ENCODE results near the gene PARP12. TPM values are rescaled to one million over a fixed set of nuclear protein-coding genes. Genes with fewer than 3 reads are reported as not detected.

PARP12 gene
- total and polyA plus RNA-seq, 2 of the 13 experiments (the other 11 are each of a cell fraction or from before 2014, with no cell fraction given) = 15.5 to 35.2 TPM

GRCh38 chr7:139985811-139986210, 76.9 kb downstream of the PARP12 start:
- H3K4me1 ChIP-seq (ENCODE audit: insufficient read depth, low read length) = peaks cover 9% of the 10 kb centered on the region
- no peak overlapping the region for H3K4me2 ChIP-seq (ENCODE audit: low read depth, low read length)
- no peaks in the 10 kb centered on the region for H3K36me3 ChIP-seq (replicated peaks in 1 of 2; ENCODE audit: control insufficient read depth in 1 of 2, insufficient read depth in 2 of 2, low read length in 2 of 2)
- TF ChIP-seq ZNF460 (CRISPR knock-in tag; IDR thresholded peaks at IDR 0.05; ENCODE audit: borderline replicate concordance) (no peak), ZNF292 (CRISPR knock-in tag; IDR thresholded peaks at IDR 0.05; ENCODE audit: borderline replicate concordance, low read depth) (no peak), MZF1 (CRISPR knock-in tag; IDR thresholded peaks at IDR 0.05; ENCODE audit: borderline replicate concordance) (no peak), THAP11 (CRISPR knock-in tag; IDR thresholded peaks at IDR 0.05) (no peak), TOE1 (CRISPR knock-in tag; IDR thresholded peaks at IDR 0.05) (no peak), RELA (CRISPR knock-in tag; IDR thresholded peaks at IDR 0.05) (no peak), RFX1 (IDR thresholded peaks at IDR 0.05) (no peak), SMARCC2 (IDR thresholded peaks at IDR 0.05) (no peak), PHF20 (CRISPR knock-in tag; IDR thresholded peaks at IDR 0.05) (no peak), GTF3A (CRISPR knock-in tag; conservative IDR thresholded peaks at IDR 0.05) (no peak), TAF15 (IDR thresholded peaks at IDR 0.05; ENCODE audit: low read depth, low read length, poor library complexity, severe bottlenecking) (no peak), YEATS2 (CRISPR knock-in tag; IDR thresholded peaks at IDR 0.05; ENCODE audit: borderline replicate concordance) (no peak)
- TF ChIP-seq, protein P1, sequence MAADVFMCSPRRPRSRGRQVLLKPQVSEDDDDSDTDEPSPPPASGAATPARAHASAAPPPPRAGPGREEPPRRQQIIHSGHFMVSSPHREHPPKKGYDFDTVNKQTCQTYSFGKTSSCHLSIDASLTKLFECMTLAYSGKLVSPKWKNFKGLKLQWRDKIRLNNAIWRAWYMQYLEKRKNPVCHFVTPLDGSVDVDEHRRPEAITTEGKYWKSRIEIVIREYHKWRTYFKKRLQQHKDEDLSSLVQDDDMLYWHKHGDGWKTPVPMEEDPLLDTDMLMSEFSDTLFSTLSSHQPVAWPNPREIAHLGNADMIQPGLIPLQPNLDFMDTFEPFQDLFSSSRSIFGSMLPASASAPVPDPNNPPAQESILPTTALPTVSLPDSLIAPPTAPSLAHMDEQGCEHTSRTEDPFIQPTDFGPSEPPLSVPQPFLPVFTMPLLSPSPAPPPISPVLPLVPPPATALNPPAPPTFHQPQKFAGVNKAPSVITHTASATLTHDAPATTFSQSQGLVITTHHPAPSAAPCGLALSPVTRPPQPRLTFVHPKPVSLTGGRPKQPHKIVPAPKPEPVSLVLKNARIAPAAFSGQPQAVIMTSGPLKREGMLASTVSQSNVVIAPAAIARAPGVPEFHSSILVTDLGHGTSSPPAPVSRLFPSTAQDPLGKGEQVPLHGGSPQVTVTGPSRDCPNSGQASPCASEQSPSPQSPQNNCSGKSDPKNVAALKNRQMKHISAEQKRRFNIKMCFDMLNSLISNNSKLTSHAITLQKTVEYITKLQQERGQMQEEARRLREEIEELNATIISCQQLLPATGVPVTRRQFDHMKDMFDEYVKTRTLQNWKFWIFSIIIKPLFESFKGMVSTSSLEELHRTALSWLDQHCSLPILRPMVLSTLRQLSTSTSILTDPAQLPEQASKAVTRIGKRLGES (CRISPR knock-in tag; IDR thresholded peaks at IDR 0.05; ENCODE audit: borderline replicate concordance) = no peak
- TF ChIP-seq, protein P2, sequence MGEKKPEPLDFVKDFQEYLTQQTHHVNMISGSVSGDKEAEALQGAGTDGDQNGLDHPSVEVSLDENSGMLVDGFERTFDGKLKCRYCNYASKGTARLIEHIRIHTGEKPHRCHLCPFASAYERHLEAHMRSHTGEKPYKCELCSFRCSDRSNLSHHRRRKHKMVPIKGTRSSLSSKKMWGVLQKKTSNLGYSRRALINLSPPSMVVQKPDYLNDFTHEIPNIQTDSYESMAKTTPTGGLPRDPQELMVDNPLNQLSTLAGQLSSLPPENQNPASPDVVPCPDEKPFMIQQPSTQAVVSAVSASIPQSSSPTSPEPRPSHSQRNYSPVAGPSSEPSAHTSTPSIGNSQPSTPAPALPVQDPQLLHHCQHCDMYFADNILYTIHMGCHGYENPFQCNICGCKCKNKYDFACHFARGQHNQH (CRISPR knock-in tag; IDR thresholded peaks at IDR 0.05) = no peak
- TF ChIP-seq, protein P3, sequence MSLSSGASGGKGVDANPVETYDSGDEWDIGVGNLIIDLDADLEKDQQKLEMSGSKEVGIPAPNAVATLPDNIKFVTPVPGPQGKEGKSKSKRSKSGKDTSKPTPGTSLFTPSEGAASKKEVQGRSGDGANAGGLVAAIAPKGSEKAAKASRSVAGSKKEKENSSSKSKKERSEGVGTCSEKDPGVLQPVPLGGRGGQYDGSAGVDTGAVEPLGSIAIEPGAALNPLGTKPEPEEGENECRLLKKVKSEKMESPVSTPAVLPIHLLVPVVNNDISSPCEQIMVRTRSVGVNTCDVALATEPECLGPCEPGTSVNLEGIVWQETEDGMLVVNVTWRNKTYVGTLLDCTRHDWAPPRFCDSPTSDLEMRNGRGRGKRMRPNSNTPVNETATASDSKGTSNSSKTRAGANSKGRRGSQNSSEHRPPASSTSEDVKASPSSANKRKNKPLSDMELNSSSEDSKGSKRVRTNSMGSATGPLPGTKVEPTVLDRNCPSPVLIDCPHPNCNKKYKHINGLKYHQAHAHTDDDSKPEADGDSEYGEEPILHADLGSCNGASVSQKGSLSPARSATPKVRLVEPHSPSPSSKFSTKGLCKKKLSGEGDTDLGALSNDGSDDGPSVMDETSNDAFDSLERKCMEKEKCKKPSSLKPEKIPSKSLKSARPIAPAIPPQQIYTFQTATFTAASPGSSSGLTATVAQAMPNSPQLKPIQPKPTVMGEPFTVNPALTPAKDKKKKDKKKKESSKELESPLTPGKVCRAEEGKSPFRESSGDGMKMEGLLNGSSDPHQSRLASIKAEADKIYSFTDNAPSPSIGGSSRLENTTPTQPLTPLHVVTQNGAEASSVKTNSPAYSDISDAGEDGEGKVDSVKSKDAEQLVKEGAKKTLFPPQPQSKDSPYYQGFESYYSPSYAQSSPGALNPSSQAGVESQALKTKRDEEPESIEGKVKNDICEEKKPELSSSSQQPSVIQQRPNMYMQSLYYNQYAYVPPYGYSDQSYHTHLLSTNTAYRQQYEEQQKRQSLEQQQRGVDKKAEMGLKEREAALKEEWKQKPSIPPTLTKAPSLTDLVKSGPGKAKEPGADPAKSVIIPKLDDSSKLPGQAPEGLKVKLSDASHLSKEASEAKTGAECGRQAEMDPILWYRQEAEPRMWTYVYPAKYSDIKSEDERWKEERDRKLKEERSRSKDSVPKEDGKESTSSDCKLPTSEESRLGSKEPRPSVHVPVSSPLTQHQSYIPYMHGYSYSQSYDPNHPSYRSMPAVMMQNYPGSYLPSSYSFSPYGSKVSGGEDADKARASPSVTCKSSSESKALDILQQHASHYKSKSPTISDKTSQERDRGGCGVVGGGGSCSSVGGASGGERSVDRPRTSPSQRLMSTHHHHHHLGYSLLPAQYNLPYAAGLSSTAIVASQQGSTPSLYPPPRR (CRISPR knock-in tag; IDR thresholded peaks at IDR 0.05; ENCODE audit: borderline replicate concordance) = no peak
- BruUV-seq (replicated peaks) = no TSS peak
- no peak overlapping the region for H3K27ac ChIP-seq (ENCODE audit: extremely low read length, insufficient read depth, low read length)
- H4K20me1 ChIP-seq (ENCODE audit: insufficient read depth, low read length) = no peaks in the 10 kb centered on the region
- CTCF ChIA-PET (ENCODE audit: low intra/inter-chr PET ratio, low total read pairs) = no interaction called here
- 48% methylated on average over 10 of the region's 10 CpGs for WGBS (ENCODE audit: low lambda C conversion rate)
- H3K4me3 ChIP-seq (replicated peaks in 1 of 3; ENCODE audit: insufficient read depth in 1 of 3, low read depth in 2 of 3, low read length in 3 of 3) = no peak overlapping the region
- H2AFZ ChIP-seq (ENCODE audit: low read length) = no peak overlapping the region
- intact Hi-C loops (cut with micrococcal nuclease; ENCODE audit: unreplicated experiment) (no loop called here), in situ Hi-C loops (cut with HindIII; ENCODE audit: extremely low pct_ligation_motif_present, low pct_unique_long_range_greater_than_20kb) (no loop called here)
- H3K9me3 ChIP-seq (ENCODE audit: low read length) = no peaks in the 10 kb centered on the region
- no peak for FAIRE-seq
- H3K79me2 ChIP-seq (ENCODE audit: insufficient read depth, low read length) = no peaks in the 10 kb centered on the region
- no peak for DNase-seq (ENCODE audit: low spot score)
- peaks cover 3 to 17% of the 10 kb centered on the region in 2 experiments for H3K27me3 ChIP-seq (ENCODE audit: control insufficient read depth in 1 of 2, insufficient read depth in 2 of 2, low read length in 2 of 2)
- ATAC-seq = no peak
- H3K9ac ChIP-seq (ENCODE audit: insufficient read depth, low read depth, low read length) = no peak overlapping the region
- POLR2A ChIA-PET = no interaction called here
